GM13976 (cell line): ENCODE measurements around the gene LETM1.

Source experiments
- DNase-seq: peaks from one replicate; pipeline ENCODE4 v3.0.0; 2012; ENCODE audit warnings: low spot score
- CTCF ChIP-seq: IDR thresholded peaks from 2 replicates; pipeline ENCODE4 v1.5.1; 2012; ENCODE audit warnings: borderline replicate concordance, mild to moderate bottlenecking; ENCODE audit not compliant: insufficient read depth; ENCODE audit errors: extremely low read depth, missing control alignments, control extremely low read depth
- in situ Hi-C: fragments of 300-500 bp; cut with MboI; formaldehyde crosslinking; loops from one replicate; pipeline ENCODE4 v1.12.0; 2022; ENCODE audit warnings: low sequenced_read_pairs, mixed read lengths, inconsistent platforms; ENCODE audit not compliant: unreplicated experiment

LETM1 gene

GRCh38 chr4:1771555-1772305 is 84.2 kb downstream of the LETM1 start:
- TF ChIP-seq CTCF, result no peak
- in situ Hi-C loops, result no loop called here
- peak; percentile 82 for DNase-seq

GRCh38 chr4:1770791-1771231 is 85.1 kb downstream of the LETM1 start:
- in situ Hi-C loops, result no loop called here
- DNase-seq, result no peak
- TF ChIP-seq CTCF, result no peak

- in situ Hi-C loops, result no loop called here
- no peak for TF ChIP-seq CTCF
- no peak for DNase-seq
These were observed 85.7 kb downstream of the LETM1 start for GRCh38 chr4:1770245-1770644.

- no peak for TF ChIP-seq CTCF
- in situ Hi-C loops, result no loop called here
- DNase-seq, result no peak
These were observed 86.3 kb downstream of the LETM1 start for GRCh38 chr4:1769692-1770091.

GRCh38 chr4:1768367-1769034 is 87.5 kb downstream of the LETM1 start:
- in situ Hi-C loops, result no loop called here
- no peak for DNase-seq
- no peak for TF ChIP-seq CTCF

- in situ Hi-C loops, result no loop called here
- peak; percentile 41 for TF ChIP-seq CTCF
- DNase-seq, result peak; percentile 76
These were observed 88.1 kb downstream of the LETM1 start for GRCh38 chr4:1767770-1768366.
